K562 (cell line): Measurements from ENCODE around the gene POLR2B. TPM values are rescaled to one million over a fixed set of nuclear protein-coding genes. Genes with fewer than 3 reads are reported as not detected.

Source experiments
- ATAC-seq: fragments of 200-7000 bp; cut with Tn5 transposase; 3 replicates; pipeline ENCODE4 v1.9.1; 2020; ENCODE audit warnings: moderate library complexity
- BruUV-seq: library from RNA; stranded (reverse); fragments of 400-500 nt; replicated peaks from 2 replicates; lab custom pipeline; 2021; lab: Mats Ljungman, UMichigan
- CTCF ChIA-PET: fragments of 300-600 bp; formaldehyde crosslinking; extraction: SDS; loops from one replicate; lab custom pipeline; 2021; ENCODE audit warnings: low intra/inter-chr PET ratio; lab: Yijun Ruan, JAX
- POLR2A ChIA-PET: fragments of 300-600, 350-650 bp; sonication (Branson Sonifier 250); formaldehyde crosslinking; extraction: SDS; loops from one replicate; lab custom pipeline; 2021; ENCODE audit warnings: antibody characterized with exemption, inconsistent platforms; lab: Yijun Ruan, JAX
- DNase-seq, 4 experiments: peaks; one replicate each; pipeline versions ENCODE4 v3.0.0 to v3.0.0-alpha.2; 2011 to 2018; ENCODE audit warnings: low spot score in 3 of 4, mixed read lengths in 3 of 4; ENCODE audit errors: extremely low read depth in 1 of 4
- FAIRE-seq: peaks from 2 replicates; lab custom pipeline; 2011; peaks lifted over from hg19 to GRCh38; lab: Jason Lieb, UNC
- H2AFZ ChIP-seq: 2 replicates; pipeline ENCODE4 v1.6.0; 2011; ENCODE audit warnings: low read depth, low read length, control low read depth, inconsistent platforms
- H3K27ac ChIP-seq: fragments of 200-600 bp; 3 replicates; pipeline ENCODE4 v1.8.0; 2011; ENCODE audit warnings: low read depth, mild to moderate bottlenecking, control low read depth, inconsistent platforms, low read length, moderate library complexity, mixed read lengths; ENCODE audit errors: extremely low read depth
- H3K27me3 ChIP-seq, 2 experiments: fragments of 300-600 bp in 1 of 2; 2 replicates in 1 of 2; 3 replicates in 1 of 2; pipeline versions ENCODE4 v1.6.0 to v1.8.0; 2011; ENCODE audit warnings: inconsistent platforms in 2 of 2, low read length in 2 of 2, mild to moderate bottlenecking in 1 of 2, mixed read lengths in 1 of 2, moderate library complexity in 1 of 2; ENCODE audit not compliant: control insufficient read depth in 2 of 2, insufficient read depth in 2 of 2
- H3K36me3 ChIP-seq: fragments of 300-600 bp; 3 replicates; pipeline ENCODE4 v1.8.0; 2011; ENCODE audit warnings: mild to moderate bottlenecking, low read length, inconsistent platforms; ENCODE audit not compliant: control insufficient read depth, insufficient read depth
- H3K4me1 ChIP-seq, 2 experiments: fragments of 200-600 bp in 1 of 2; replicated peaks in 1 of 2; 2 replicates in 1 of 2; 3 replicates in 1 of 2; pipeline versions ENCODE4 v1.5.1 to v1.8.0; 2011; ENCODE audit warnings: inconsistent platforms in 2 of 2, low read length in 2 of 2, mild to moderate bottlenecking in 1 of 2, mixed read lengths in 1 of 2, moderate library complexity in 1 of 2; ENCODE audit not compliant: control insufficient read depth in 2 of 2, insufficient read depth in 2 of 2
- H3K4me2 ChIP-seq: 2 replicates; pipeline ENCODE4 v1.6.1; 2011; ENCODE audit warnings: low read length, control low read depth, inconsistent platforms, mixed read lengths; ENCODE audit not compliant: insufficient read depth
- H3K4me3 ChIP-seq: fragments of 200-600 bp; sonication (generic), shearing (Covaris generic); 2 replicates; pipeline ENCODE4 v1.5.1; 2016; ENCODE audit warnings: control low read depth, inconsistent platforms
- H3K79me2 ChIP-seq: fragments of 200-600 bp; 3 replicates; pipeline ENCODE4 v1.8.0; 2011; ENCODE audit warnings: low read length, inconsistent platforms; ENCODE audit not compliant: control insufficient read depth, insufficient read depth
- H3K9ac ChIP-seq, 2 experiments: 2 replicates each; pipeline versions ENCODE4 v1.6.0 to v1.6.1; 2011; ENCODE audit warnings: low read depth in 2 of 2, low read length in 2 of 2, control low read depth in 1 of 2, inconsistent platforms in 1 of 2, mild to moderate bottlenecking in 1 of 2, mixed read lengths in 1 of 2; ENCODE audit not compliant: insufficient read depth in 1 of 2
- H3K9me1 ChIP-seq: one replicate; pipeline ENCODE4 v1.6.0; 2011; ENCODE audit warnings: inconsistent platforms, mild to moderate bottlenecking, low read length, moderate library complexity; ENCODE audit not compliant: control insufficient read depth, insufficient read depth
- H3K9me3 ChIP-seq: replicated peaks from 2 replicates; pipeline ENCODE4 v1.5.1; 2011; ENCODE audit warnings: low read depth, low read length, inconsistent platforms; ENCODE audit not compliant: control insufficient read depth, insufficient read depth
- H4K20me1 ChIP-seq: replicated peaks from 2 replicates; pipeline ENCODE4 v1.6.1; 2011; ENCODE audit warnings: low read length, inconsistent platforms, mixed read lengths; ENCODE audit not compliant: control insufficient read depth, insufficient read depth
- BDP1 ChIP-seq: IDR thresholded peaks from 3 replicates; pipeline ENCODE4 v1.6.1; 2011; ENCODE audit not compliant: insufficient read length, insufficient read depth
- DEAF1 ChIP-seq: fragments of 450-650 bp; formaldehyde crosslinking; IDR thresholded peaks from 2 replicates; pipeline ENCODE4 v1.4.0; 2020; ENCODE audit warnings: mild to moderate bottlenecking, moderate library complexity
- EGR1 ChIP-seq: fragments of 450-650 bp; conservative IDR thresholded peaks from 2 replicates; pipeline ENCODE4 v1.6.1; 2017; ENCODE audit warnings: mild to moderate bottlenecking
- ETV5 ChIP-seq: sonication (generic); formaldehyde crosslinking; IDR thresholded peaks from 2 replicates; pipeline ENCODE4 v1.4.0; 2020; ENCODE audit warnings: low read depth, mild to moderate bottlenecking, missing genetic modification reagents
- GABPA ChIP-seq: fragments of 200-800 bp; sonication (Bioruptor generic); conservative IDR thresholded peaks from 2 replicates; pipeline ENCODE4 v1.6.1; 2016; ENCODE audit warnings: low read depth, missing genetic modification characterization, missing compliant biosample characterization
- LCOR ChIP-seq: sonication (generic); formaldehyde crosslinking; IDR thresholded peaks from 2 replicates; pipeline ENCODE4 v1.8.0; 2022; ENCODE audit warnings: mild to moderate bottlenecking, missing genetic modification reagents
- MBD1 ChIP-seq: fragments of 250-450 bp; sonication (Bioruptor Pico); IDR thresholded peaks from 2 replicates; pipeline ENCODE4 v1.8.0; 2022; ENCODE audit warnings: inconsistent platforms
- NBN ChIP-seq: fragments of 450-650 bp; IDR thresholded peaks from 2 replicates; pipeline ENCODE4 v1.6.1; 2016; ENCODE audit warnings: low read depth, mild to moderate bottlenecking
- PKNOX1 ChIP-seq: fragments of 450-650 bp; IDR thresholded peaks from 2 replicates; pipeline ENCODE4 v1.6.1; 2016
- SAFB ChIP-seq: fragments of 200-400 bp; formaldehyde crosslinking; IDR thresholded peaks from 2 replicates; pipeline ENCODE4 v1.6.1; 2017; ENCODE audit warnings: low read depth, low read length, borderline replicate concordance
- ZBTB7A ChIP-seq: IDR thresholded peaks from 2 replicates; pipeline ENCODE4 v1.6.1; 2011; ENCODE audit warnings: low read depth, mild to moderate bottlenecking, low read length, moderate library complexity, borderline replicate concordance; ENCODE audit not compliant: control insufficient read depth
- ZNF274 ChIP-seq: IDR thresholded peaks from 2 replicates; pipeline ENCODE4 v1.6.1; 2011; ENCODE audit warnings: low read depth, mild to moderate bottlenecking, low read length, moderate library complexity, borderline replicate concordance
- WGBS: fragments of 100-300 bp; shearing (Covaris generic); methylation state at CpG from one replicate; pipeline ENCODE4 v1.1.6; 2016; ENCODE audit warnings: low coverage, mixed read lengths; ENCODE audit not compliant: insufficient coverage; ENCODE audit errors: missing lambda C conversion rate; 5-methylcytosine and 5-hydroxymethylcytosine counted together
- in situ Hi-C: fragments of 300-500 bp; cut with MboI; formaldehyde crosslinking; loops from 4 replicates; pipeline ENCODE4 v1.15.0; 2018; ENCODE audit warnings: inconsistent platforms, mixed read lengths
- intact Hi-C: fragments of 100-400 bp; cut with micrococcal nuclease; formaldehyde crosslinking; loops from 2 replicates; pipeline ENCODE4 v1.14.2; 2022
- polyA plus RNA-seq, 8 experiments: library from polyadenylated mRNA; depleted of rRNA in 4 of 8; stranded (reverse) in 5 of 8; unstranded in 3 of 8; fragments of >200 nt; fragmentation: Nextera tagmentation in 2 of 8; fragmentation: Illumina TruSeq in 1 of 8; extraction: Ambion mirVana in 2 of 8; extraction: Trizol in 1 of 8; gene quantifications; 2 replicates each; pipeline versions ENCODE4 v1.2.1 to v1.2.3, GENCODE V29; 2011 to 2014; ENCODE audit warnings: inconsistent platforms in 1 of 8, missing spikeins in 1 of 8
- total RNA-seq, 7 experiments: library from RNA; depleted of rRNA in 6 of 7; stranded (reverse); fragments of >200 nt in 6 of 7; fragmentation: Illumina TruSeq in 2 of 7; extraction: Trizol in 2 of 7; gene quantifications; 2 replicates each; pipeline versions ENCODE4 v1.2.1 to v1.2.3, GENCODE V29; 2011 to 2021; ENCODE audit warnings: low replicate concordance in 1 of 7
- TF ChIP-seq, protein P1 (sequence below): fragments of 250-450 bp; sonication (Bioruptor Pico); IDR thresholded peaks from 2 replicates; pipeline ENCODE4 v1.5.0; 2021
- TF ChIP-seq, protein P2 (sequence below): IDR thresholded peaks from 2 replicates; pipeline ENCODE4 v1.6.1; 2016; ENCODE audit warnings: missing genetic modification characterization, missing compliant biosample characterization

POLR2B gene
- total and polyA plus RNA-seq, 9 of the 15 experiments (the other 6 are each of a cell fraction or from before 2014, with no cell fraction given) = 60.9 to 208 (median 142) TPM

DNA sequence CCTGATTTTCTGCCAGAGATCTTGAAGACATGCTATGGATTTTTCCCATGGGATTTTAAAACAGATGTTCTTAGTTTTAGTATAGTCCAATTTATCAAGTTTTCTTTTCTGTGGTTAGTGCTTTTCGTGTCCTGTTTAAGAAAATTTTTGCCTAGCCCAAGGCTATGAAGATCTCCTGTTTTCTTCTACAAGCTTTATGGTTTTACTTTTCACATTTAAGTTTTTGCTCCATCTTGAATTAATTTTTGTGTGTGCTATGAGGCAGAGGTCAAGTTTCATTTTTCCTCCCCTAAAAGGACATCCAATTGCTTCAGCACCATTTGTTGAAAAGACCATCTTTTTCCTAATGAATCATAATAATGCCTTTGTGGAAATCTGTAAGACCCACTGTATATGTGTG, 65.6 kb downstream of the POLR2B start:
- no peak overlapping the region for H3K4me2 ChIP-seq
- in situ Hi-C loops (no loop called here), intact Hi-C loops (no loop called here)
- no peak overlapping the region for H3K4me3 ChIP-seq
- peaks cover 14 to 18% of the 10 kb centered on the region in 2 experiments for H3K27me3 ChIP-seq
- no peaks in the 10 kb centered on the region for H3K79me2 ChIP-seq
- ATAC-seq (no peak), DNase-seq (no peak), FAIRE-seq (no peak)
- no peaks in the 10 kb centered on the region for H4K20me1 ChIP-seq
- H3K27ac ChIP-seq = no peak overlapping the region
- no peaks in the 10 kb centered on the region for H3K36me3 ChIP-seq
- BruUV-seq = no TSS peak
- H3K4me1 ChIP-seq = no peaks in the 10 kb centered on the region
- CTCF ChIA-PET = no interaction called here
- H2AFZ ChIP-seq = no peak overlapping the region
- H3K9me3 ChIP-seq = no peaks in the 10 kb centered on the region
- H3K9ac ChIP-seq = no peak overlapping the region
- POLR2A ChIA-PET = no interaction called here
- no peaks in the 10 kb centered on the region for H3K9me1 ChIP-seq
- 0% methylated on average over 1 of the region's 1 CpG for WGBS
- no peak for TF ChIP-seq SAFB
- no peak for TF ChIP-seq ZBTB7A
- TF ChIP-seq LCOR = no peak
- no peak for TF ChIP-seq BDP1
- no peak for TF ChIP-seq EGR1
- TF ChIP-seq NBN = no peak
- no peak for TF ChIP-seq ZNF274
- TF ChIP-seq PKNOX1 = no peak
- TF ChIP-seq DEAF1 (CRISPR knock-in tag) = no peak
- TF ChIP-seq MBD1 = no peak
- TF ChIP-seq, protein P1, sequence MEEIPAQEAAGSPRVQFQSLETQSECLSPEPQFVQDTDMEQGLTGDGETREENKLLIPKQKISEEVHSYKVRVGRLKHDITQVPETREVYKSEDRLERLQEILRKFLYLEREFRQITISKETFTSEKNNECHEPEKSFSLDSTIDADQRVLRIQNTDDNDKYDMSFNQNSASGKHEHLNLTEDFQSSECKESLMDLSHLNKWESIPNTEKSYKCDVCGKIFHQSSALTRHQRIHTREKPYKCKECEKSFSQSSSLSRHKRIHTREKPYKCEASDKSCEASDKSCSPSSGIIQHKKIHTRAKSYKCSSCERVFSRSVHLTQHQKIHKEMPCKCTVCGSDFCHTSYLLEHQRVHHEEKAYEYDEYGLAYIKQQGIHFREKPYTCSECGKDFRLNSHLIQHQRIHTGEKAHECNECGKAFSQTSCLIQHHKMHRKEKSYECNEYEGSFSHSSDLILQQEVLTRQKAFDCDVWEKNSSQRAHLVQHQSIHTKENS (CRISPR knock-in tag) = no peak
- TF ChIP-seq GABPA (tag) = no peak
- no peak for TF ChIP-seq ETV5
- TF ChIP-seq, protein P2, sequence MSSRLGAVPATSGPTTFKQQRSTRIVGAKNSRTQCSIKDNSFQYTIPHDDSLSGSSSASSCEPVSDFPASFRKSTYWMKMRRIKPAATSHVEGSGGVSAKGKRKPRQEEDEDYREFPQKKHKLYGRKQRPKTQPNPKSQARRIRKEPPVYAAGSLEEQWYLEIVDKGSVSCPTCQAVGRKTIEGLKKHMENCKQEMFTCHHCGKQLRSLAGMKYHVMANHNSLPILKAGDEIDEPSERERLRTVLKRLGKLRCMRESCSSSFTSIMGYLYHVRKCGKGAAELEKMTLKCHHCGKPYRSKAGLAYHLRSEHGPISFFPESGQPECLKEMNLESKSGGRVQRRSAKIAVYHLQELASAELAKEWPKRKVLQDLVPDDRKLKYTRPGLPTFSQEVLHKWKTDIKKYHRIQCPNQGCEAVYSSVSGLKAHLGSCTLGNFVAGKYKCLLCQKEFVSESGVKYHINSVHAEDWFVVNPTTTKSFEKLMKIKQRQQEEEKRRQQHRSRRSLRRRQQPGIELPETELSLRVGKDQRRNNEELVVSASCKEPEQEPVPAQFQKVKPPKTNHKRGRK (tag) = no peak
